ENCODE measurements around the gene CXCL6.

CXCL6 gene

DNA sequence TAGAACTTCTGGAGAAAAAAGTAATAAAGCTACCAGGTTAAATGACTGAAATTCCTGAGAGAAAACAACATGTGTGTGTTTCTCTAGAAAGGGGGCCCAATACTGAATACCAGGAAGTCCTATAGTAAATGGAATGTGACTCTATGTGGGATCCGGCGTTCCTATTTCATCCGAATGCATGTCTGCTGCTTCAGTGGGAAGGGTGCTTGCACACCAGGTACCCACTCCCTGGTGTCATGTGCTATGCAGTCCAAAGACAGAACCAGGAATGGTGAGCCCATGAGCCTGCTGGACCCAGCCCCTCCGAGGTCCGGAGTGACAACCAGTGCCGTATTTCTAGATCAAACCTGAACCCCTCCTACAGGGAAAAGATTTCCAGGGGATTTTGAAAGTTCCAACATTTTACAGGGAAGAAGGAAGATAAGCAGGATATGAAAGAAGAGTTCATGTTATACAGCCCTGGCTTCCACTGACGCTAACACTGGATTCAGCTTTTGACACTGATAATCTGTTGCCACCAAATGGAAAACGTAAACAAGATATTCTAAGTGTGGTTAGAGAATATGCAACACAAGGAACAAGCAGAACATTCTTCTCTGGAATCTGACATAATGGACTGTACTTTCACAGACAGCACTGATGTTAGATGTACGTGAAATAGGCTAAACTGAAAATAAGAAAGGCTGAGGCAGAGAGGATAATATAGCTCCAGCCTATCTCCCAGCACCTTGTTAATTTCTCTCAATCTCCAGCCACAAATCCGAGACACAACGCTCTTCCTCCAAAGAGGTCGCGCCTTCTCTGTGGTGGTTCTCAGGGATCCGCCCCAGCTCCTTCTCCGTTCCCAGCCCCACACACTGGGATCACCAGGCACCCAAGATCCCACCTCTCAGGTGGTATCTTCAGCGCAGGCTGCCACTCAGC, 32.0 kb downstream of the CXCL6 start:
- DNase-seq (ENCODE audit: low spot score), result no peak

DNA sequence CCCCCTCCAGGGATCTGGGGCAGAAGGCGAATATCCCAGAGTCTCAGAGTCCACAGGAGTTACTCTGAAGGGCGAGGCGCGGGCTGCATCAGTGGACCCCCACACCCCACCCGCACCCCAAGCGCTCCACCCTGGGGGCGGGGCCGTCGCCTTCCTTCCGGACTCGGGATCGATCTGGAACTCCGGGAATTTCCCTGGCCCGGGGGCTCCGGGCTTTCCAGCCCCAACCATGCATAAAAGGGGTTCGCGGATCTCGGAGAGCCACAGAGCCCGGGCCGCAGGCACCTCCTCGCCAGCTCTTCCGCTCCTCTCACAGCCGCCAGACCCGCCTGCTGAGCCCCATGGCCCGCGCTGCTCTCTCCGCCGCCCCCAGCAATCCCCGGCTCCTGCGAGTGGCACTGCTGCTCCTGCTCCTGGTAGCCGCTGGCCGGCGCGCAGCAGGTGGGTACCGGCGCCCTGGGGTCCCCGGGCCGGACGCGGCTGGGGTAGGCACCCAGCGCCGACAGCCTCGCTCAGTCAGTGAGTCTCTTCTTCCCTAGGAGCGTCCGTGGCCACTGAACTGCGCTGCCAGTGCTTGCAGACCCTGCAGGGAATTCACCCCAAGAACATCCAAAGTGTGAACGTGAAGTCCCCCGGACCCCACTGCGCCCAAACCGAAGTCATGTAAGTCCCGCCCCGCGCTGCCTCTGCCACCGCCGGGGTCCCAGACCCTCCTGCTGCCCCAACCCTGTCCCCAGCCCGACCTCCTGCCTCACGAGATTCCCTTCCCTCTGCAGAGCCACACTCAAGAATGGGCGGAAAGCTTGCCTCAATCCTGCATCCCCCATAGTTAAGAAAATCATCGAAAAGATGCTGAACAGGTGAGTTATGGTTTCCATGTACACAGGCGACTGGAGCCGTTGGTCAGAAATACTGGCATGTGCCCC, 32.9 kb downstream of the CXCL6 start, which contains the start of gene CXCL1:
CXCL1 (plus strand) TSS at position 264 of the 926 bp plus-strand sequence; CDS start at position 342, 78 bp downstream.
- no peak for DNase-seq (ENCODE audit: low spot score)

DNA sequence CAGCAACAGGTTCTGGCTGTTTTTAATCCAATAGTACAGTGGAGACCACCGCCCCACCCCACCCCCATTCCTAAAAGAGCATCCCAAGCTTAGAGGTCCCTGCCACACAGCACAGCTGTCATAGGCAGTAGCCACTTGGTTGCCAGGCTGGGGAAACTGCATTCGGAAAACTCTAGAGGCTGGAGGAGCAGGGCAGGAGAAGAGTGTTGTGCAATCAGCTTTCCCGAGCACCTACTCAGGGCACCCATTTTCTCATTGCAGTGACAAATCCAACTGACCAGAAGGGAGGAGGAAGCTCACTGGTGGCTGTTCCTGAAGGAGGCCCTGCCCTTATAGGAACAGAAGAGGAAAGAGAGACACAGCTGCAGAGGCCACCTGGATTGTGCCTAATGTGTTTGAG, 33.8 kb downstream of the CXCL6 start:
- no peak for DNase-seq (ENCODE audit: low spot score)

DNA sequence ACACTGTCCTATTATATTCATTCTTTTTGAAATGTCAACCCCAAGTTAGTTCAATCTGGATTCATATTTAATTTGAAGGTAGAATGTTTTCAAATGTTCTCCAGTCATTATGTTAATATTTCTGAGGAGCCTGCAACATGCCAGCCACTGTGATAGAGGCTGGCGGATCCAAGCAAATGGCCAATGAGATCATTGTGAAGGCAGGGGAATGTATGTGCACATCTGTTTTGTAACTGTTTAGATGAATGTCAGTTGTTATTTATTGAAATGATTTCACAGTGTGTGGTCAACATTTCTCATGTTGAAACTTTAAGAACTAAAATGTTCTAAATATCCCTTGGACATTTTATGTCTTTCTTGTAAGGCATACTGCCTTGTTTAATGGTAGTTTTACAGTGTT, 34.3 kb downstream of the CXCL6 start:
- DNase-seq (ENCODE audit: low spot score), result no peak

DNA sequence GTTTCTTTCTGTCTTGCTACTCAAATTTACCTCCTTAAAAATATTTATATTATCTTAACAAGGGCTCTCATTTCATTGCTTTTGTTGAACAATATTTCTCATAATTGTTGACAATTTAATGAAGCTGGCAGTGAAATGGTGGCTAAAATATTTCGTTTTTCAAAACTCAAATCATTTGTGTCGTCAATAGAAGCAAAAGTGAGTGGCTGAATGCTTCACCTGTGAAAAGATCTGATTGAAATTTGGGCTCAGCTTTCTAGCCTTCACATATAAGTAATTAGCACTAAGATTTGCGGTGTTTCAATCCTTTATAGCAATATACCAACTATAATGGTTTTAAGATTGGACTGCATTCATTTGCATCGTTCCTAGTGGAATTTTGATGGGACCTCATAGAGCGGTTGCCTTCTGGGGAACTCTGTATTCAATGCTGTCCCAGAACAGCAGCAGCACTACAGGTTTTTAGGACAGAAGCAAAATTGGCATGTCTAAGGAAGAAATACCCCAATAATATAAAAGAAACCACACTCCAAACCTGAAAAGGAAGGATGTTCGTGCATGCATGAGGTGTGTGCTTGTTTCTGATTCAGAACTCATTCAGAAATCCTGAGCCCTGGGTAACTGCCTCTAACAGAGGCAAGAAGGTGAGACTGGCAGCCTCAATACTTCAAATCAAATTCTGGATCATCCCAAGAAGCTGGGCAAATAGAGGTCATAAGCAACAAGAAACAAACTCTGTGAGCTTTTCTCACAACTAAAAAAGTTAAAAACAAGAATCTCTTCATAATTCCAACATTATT, 35.2 kb downstream of the CXCL6 start:
- no peak for DNase-seq (ENCODE audit: low spot score)

DNA sequence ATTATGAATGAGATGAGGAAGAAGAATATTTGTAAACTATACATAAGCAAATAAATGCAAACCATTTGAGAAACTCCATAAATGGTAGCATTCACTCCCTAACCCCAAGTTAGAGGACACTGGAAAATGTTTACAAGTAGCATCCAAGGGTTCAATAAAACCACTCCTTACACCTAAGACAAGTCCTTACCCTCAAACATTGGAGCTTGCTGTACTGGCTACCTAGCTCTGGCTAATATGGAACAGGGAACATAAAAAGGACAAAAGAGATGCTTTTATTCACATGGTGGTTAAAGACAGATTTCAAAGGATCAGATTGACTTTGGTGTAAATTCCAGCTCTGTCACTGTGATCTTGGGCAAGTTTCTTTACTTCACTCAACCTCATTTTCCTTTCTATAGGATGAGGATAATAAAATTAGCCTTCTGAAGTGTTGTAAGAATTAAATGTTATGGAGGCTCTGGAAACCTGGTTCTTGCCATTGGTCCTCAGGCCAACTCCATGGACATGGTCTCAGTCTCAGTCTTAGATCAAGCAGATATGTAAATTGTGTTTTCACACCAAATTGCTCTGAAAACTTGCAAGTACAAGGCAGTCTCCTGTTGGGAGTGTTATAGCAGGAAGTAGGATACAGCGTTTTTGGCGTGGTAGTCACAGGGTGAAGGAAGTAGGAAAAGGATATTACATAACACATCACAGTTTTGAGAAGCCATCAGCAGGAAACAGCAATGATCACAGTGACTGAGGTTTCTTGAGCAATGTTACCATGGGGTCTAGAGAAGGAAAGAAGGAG, 36.0 kb downstream of the CXCL6 start:
- DNase-seq (ENCODE audit: low spot score), result no peak

DNA sequence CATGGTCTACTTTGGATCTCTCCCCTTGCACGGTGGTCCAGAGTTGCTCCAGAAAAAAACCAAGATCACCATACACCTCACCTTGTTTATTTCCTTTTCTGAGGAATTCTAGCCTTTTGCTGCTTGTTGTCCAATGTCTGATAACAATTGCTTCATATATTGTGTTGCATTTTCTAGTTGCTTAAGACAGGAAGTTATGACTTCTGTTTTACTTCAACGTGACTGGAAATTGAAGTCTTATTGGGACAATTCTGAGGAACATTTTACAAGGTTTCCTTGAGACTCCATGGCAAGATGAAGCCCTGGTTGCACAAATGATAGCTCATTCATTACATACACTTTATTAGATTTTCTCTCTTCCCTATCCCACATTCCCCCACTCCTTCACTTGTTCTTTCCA, 37.9 kb downstream of the CXCL6 start:
- DNase-seq (ENCODE audit: low spot score), result no peak

DNA sequence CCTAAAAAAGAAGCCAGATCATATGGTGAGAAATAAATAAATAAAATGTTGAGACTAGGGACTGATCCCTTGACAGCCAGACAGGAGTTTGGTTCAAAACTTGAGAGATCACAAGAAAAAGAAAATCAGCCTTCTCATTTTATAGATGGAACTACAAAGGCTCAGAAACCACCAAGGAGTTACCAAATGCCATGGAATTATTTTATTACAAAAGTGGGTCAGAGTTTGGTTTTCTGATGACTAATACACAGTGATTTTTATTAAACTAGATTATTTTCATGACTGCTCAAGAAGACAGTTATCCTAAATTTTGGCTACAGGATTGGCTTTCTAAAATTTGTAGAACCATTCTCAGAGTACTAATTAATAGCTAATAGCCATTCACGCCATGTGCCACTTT, 38.9 kb downstream of the CXCL6 start:
- no peak for DNase-seq (ENCODE audit: low spot score)

DNA sequence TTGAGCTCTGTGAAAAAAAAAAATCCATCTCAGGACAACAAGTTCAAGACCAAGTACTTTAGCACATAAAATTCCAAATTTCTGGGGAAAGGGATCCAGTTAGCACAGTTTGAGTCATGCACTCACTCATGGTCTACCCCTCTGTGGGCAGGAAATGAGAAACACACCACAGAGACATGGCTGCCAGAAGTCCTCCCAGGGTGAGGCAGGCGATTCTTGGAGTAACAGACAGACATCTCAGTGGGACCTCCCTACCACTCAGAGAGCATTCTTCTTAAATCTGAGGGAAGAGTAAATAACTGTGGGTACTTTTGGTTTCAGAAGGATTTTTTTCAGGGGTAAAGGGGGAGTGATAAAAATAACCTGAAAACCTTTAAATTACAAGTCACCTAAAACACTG, 46.8 kb downstream of the CXCL6 start:
- no peak for DNase-seq (ENCODE audit: low spot score)

DNA sequence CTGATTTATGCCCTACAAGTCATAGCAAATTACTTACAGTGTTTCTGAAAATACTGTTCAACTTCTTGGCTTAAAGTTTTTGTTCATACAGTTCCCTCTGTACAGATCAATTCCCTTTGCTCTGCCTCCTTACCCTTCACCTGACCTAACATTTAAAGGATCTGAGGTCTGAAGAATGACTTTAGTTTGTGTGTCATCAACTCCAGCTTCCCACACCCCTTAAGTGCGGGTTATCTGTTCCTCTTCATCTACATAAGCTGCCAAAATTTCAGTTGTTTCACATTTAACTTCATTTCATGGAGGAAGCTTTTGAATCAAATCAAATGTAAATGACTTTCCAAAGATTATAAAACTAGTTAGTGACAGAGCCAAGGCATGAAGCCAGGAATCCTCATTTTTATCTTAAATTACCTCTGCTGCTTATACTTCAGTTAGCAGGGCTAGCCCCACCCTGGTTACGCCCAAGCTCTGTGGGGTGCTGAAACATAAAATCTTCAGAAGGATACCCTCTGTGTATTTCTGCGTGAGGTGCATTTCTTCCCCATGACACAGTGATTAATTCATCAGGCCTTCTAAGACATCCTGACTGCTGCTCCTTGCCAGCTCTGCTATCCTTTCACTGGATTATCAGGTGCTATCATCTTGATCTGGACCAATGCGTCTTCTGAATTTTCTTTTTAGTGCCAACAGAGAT, 49.2 kb downstream of the CXCL6 start:
- no peak for DNase-seq (ENCODE audit: low spot score)
